ENCODE data around the gene RASA2. TPM values are rescaled to one million over a fixed set of nuclear protein-coding genes. Genes with fewer than 3 reads are reported as not detected.

RASA2 gene
- total RNA-seq, 1 experiment from 2014 or later: 14.5 TPM

DNA sequence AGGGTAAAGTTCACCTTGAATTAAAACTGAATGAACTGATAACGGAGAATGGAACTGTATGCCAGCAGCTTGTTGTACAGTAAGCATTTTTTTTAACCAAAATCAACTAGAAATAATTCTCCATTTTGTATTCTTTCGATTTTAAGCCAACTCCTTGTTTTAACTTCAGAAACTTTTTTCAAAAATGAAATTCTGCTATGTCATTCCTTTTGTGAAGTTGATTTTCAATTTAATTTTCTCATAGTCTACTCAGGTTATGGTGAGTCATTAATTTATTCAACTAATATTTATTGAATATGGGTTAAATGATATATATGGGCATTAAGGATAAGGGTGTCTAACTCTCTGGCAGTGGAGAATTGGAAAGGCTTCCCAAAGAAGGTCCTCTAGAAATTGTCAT, 53.7 kb downstream of the RASA2 start:
- CTCF ChIA-PET: no interaction called here
- intact Hi-C loops (cut with micrococcal nuclease; ENCODE audit: unreplicated experiment): no loop called here
- H3K4me3 ChIP-seq (ENCODE audit: low read depth in 2 of 2, low read length in 2 of 2): no peak overlapping the region
- in situ Hi-C loops (cut with HindIII; ENCODE audit: low pct_unique_long_range_greater_than_20kb, low sequenced_read_pairs): no loop called here
- ATAC-seq: no peak
- no TSS peak for BruUV-seq (replicated peaks)
- no peaks in the 10 kb centered on the region for H3K27me3 ChIP-seq (ENCODE audit: control insufficient read depth, insufficient read depth, low read length)
- DNase-seq (ENCODE audit: low read depth, low spot score): no peak
- H3K9me3 ChIP-seq (ENCODE audit: control insufficient read depth, insufficient read depth, low read depth, low read length): peaks cover 5% of the 10 kb centered on the region; the same call in 1 of the 2 replicates
- POLR2A ChIA-PET: no interaction called here
- no peak for TF ChIP-seq SIN3A (IDR thresholded peaks at IDR 0.05; ENCODE audit: borderline replicate concordance, insufficient read depth, low read depth, low read length)
- TF ChIP-seq, protein P1, sequence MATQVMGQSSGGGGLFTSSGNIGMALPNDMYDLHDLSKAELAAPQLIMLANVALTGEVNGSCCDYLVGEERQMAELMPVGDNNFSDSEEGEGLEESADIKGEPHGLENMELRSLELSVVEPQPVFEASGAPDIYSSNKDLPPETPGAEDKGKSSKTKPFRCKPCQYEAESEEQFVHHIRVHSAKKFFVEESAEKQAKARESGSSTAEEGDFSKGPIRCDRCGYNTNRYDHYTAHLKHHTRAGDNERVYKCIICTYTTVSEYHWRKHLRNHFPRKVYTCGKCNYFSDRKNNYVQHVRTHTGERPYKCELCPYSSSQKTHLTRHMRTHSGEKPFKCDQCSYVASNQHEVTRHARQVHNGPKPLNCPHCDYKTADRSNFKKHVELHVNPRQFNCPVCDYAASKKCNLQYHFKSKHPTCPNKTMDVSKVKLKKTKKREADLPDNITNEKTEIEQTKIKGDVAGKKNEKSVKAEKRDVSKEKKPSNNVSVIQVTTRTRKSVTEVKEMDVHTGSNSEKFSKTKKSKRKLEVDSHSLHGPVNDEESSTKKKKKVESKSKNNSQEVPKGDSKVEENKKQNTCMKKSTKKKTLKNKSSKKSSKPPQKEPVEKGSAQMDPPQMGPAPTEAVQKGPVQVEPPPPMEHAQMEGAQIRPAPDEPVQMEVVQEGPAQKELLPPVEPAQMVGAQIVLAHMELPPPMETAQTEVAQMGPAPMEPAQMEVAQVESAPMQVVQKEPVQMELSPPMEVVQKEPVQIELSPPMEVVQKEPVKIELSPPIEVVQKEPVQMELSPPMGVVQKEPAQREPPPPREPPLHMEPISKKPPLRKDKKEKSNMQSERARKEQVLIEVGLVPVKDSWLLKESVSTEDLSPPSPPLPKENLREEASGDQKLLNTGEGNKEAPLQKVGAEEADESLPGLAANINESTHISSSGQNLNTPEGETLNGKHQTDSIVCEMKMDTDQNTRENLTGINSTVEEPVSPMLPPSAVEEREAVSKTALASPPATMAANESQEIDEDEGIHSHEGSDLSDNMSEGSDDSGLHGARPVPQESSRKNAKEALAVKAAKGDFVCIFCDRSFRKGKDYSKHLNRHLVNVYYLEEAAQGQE (IDR thresholded peaks at IDR 0.05; ENCODE audit: insufficient read depth in 1 of 2, low read depth in 2 of 2, low read length in 1 of 2): no peak
- TF ChIP-seq TCF7L2 (IDR thresholded peaks at IDR 0.05; ENCODE audit: low read depth, low read length): no peak
- no peak for TF ChIP-seq POLR2AphosphoS5 (IDR thresholded peaks at IDR 0.05; ENCODE audit: low read depth, low read length)
- TF ChIP-seq, protein P2, sequence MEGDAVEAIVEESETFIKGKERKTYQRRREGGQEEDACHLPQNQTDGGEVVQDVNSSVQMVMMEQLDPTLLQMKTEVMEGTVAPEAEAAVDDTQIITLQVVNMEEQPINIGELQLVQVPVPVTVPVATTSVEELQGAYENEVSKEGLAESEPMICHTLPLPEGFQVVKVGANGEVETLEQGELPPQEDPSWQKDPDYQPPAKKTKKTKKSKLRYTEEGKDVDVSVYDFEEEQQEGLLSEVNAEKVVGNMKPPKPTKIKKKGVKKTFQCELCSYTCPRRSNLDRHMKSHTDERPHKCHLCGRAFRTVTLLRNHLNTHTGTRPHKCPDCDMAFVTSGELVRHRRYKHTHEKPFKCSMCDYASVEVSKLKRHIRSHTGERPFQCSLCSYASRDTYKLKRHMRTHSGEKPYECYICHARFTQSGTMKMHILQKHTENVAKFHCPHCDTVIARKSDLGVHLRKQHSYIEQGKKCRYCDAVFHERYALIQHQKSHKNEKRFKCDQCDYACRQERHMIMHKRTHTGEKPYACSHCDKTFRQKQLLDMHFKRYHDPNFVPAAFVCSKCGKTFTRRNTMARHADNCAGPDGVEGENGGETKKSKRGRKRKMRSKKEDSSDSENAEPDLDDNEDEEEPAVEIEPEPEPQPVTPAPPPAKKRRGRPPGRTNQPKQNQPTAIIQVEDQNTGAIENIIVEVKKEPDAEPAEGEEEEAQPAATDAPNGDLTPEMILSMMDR (IDR thresholded peaks at IDR 0.05): no peak
- no peaks in the 10 kb centered on the region for H3K36me3 ChIP-seq (ENCODE audit: control insufficient read depth, insufficient read depth, low read length)
- H3K4me1 ChIP-seq (ENCODE audit: control insufficient read depth, insufficient read depth, low read length): no peaks in the 10 kb centered on the region
- no peak overlapping the region for H3K27ac ChIP-seq (ENCODE audit: low read length)

DNA sequence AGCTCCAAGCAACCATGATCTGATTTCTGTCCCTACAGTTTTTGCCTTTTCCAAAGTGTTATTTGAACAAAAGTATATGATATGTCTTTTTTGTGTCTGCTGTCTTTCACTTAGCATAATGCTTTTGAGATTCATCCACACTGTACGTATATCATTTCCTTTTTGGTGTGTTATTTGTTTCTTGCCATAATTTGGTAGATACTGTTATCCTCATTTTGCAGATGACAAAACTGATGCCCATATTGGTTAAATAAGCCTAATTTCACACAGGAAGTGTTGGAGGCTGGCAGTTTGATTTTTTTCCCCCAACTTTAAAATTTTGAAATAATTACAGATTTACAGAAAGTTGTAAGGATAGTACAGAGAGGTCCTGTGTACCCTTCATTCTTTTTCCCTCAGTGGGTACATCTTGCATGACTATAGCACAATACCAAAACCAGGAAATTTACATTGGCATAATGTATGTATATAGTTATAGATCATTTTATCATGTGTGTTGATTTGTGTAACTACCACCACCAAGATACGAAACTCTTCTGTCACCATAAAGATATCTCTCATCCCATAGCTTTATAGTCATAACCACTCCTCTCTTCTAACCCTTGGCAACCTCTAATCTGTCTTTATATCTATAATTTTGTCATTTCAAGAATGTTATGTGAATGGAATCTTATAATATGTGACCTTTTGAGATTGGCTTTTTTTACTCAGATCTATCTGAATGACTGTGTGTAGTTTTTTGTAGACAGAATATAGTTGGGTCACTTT, 55.6 kb downstream of the RASA2 start:
- no peak for TF ChIP-seq POLR2AphosphoS5 (IDR thresholded peaks at IDR 0.05; ENCODE audit: low read depth, low read length)
- TF ChIP-seq, protein P2 (IDR thresholded peaks at IDR 0.05): no peak
- TF ChIP-seq, protein P1 (IDR thresholded peaks at IDR 0.05; ENCODE audit: insufficient read depth in 1 of 2, low read depth in 2 of 2, low read length in 1 of 2): no peak
- no peak for TF ChIP-seq TCF7L2 (IDR thresholded peaks at IDR 0.05; ENCODE audit: low read depth, low read length)
- TF ChIP-seq SIN3A (IDR thresholded peaks at IDR 0.05; ENCODE audit: borderline replicate concordance, insufficient read depth, low read depth, low read length): no peak
- no TSS peak for BruUV-seq (replicated peaks)

More for the DNA sequence above, 55.6 kb downstream of the RASA2 start:
- ChIA-PET CTCF (no interaction called here), POLR2A (no interaction called here)
- no peak for DNase-seq (ENCODE audit: low read depth, low spot score)
- no peak for ATAC-seq
- peaks cover 5% of the 10 kb centered on the region; the same call in 1 of the 2 replicates for H3K9me3 ChIP-seq (ENCODE audit: control insufficient read depth, insufficient read depth, low read depth, low read length)
- H3K27ac ChIP-seq (ENCODE audit: low read length): no peak overlapping the region
- no peak overlapping the region for H3K4me3 ChIP-seq (ENCODE audit: low read depth in 2 of 2, low read length in 2 of 2)
- H3K36me3 ChIP-seq (ENCODE audit: control insufficient read depth, insufficient read depth, low read length): no peaks in the 10 kb centered on the region
- in situ Hi-C loops (cut with HindIII; ENCODE audit: low pct_unique_long_range_greater_than_20kb, low sequenced_read_pairs) (no loop called here), intact Hi-C loops (cut with micrococcal nuclease; ENCODE audit: unreplicated experiment) (no loop called here)
- H3K4me1 ChIP-seq (ENCODE audit: control insufficient read depth, insufficient read depth, low read length): no peaks in the 10 kb centered on the region
- no peaks in the 10 kb centered on the region for H3K27me3 ChIP-seq (ENCODE audit: control insufficient read depth, insufficient read depth, low read length)
